Activated CD4-positive, alpha-beta T cell treated with anti-CD3 and anti-CD28 coated beads, Interleukin-2, amount 50 U/mL, for 4 hours (primary cell): Measurements from ENCODE around the gene WNT11.

ENCODE experiments used
- DNase-seq, 2 experiments: peaks; one replicate each; pipeline ENCODE4 v3.0.0-alpha.2; 2020

The WNT11 gene

GRCh38 chr11:76169473-76169896 lies 36.8 kb downstream of the WNT11 start:
- no peak for DNase-seq

GRCh38 chr11:76167590-76167989 lies 38.7 kb downstream of the WNT11 start:
- no peak for DNase-seq

- DNase-seq: no peak
Measured at GRCh38 chr11:76166314-76166713, 40.0 kb downstream of the WNT11 start.

GRCh38 chr11:76164861-76165751 lies 41.2 kb downstream of the WNT11 start:
- DNase-seq: no peak

- no peak for DNase-seq
Measured at GRCh38 chr11:76164081-76164480, 42.2 kb downstream of the WNT11 start.

- no peak for DNase-seq
Measured at GRCh38 chr11:76163289-76163880, 42.9 kb downstream of the WNT11 start.

GRCh38 chr11:76162336-76163288 lies 43.7 kb downstream of the WNT11 start:
- DNase-seq: no peak

- no peak for DNase-seq
Measured at GRCh38 chr11:76161261-76161961, 44.9 kb downstream of the WNT11 start.

- DNase-seq: no peak
Measured at GRCh38 chr11:76160856-76161255, 45.4 kb downstream of the WNT11 start.

- DNase-seq: no peak
Measured at GRCh38 chr11:76159983-76160661, 46.2 kb downstream of the WNT11 start.

- DNase-seq: no peak
Measured at GRCh38 chr11:76159303-76159937, 46.9 kb downstream of the WNT11 start.

- DNase-seq: no peak
Measured at GRCh38 chr11:76158394-76159302, 47.7 kb downstream of the WNT11 start.

GRCh38 chr11:76157891-76158290 lies 48.4 kb downstream of the WNT11 start:
- DNase-seq: no peak

GRCh38 chr11:76156971-76157427 lies 49.3 kb downstream of the WNT11 start:
- no peak for DNase-seq

- DNase-seq: no peak
Measured at GRCh38 chr11:76155500-76156227, 50.6 kb downstream of the WNT11 start.

- DNase-seq: no peak
Measured at GRCh38 chr11:76153571-76153923, 52.8 kb downstream of the WNT11 start.

GRCh38 chr11:76152741-76153570 lies 53.3 kb downstream of the WNT11 start:
- DNase-seq: no peak

GRCh38 chr11:76152086-76152681 lies 54.1 kb downstream of the WNT11 start:
- peak; percentile 77 for DNase-seq
